HL-60 (cell line): Measurements from ENCODE around the gene SAMD14.

ENCODE experiments used
- DNase-seq, 2 experiments: peaks; one replicate each; pipeline ENCODE4 v3.0.0-alpha.2; 2010 to 2020; ENCODE audit warnings: low read depth in 1 of 2, low spot score in 1 of 2
- H3K27ac ChIP-seq: fragments of 250-450 bp; sonication (Bioruptor Pico); replicated peaks from 2 replicates; pipeline ENCODE4 v1.5.1; 2020; ENCODE audit warnings: mild to moderate bottlenecking, moderate library complexity
- H3K27me3 ChIP-seq: fragments of 250-450 bp; sonication (Bioruptor Pico); 2 replicates; pipeline ENCODE4 v1.5.1; 2021; ENCODE audit warnings: mild to moderate bottlenecking, moderate library complexity; ENCODE audit not compliant: insufficient read depth, poor library complexity, severe bottlenecking
- H3K4me3 ChIP-seq: replicated peaks from 2 replicates; pipeline ENCODE4 v1.5.1; 2011; ENCODE audit warnings: mild to moderate bottlenecking, control low read depth, low read length; ENCODE audit not compliant: insufficient read depth
- CTCF ChIP-seq: IDR thresholded peaks from one replicate; pipeline ENCODE4 v1.5.1; 2011; ENCODE audit warnings: low read length, control low read depth, inconsistent platforms; ENCODE audit not compliant: insufficient read depth
- GABPA ChIP-seq: IDR thresholded peaks from 2 replicates; pipeline ENCODE4 v1.6.1; 2012; ENCODE audit warnings: low read depth
- POLR2AphosphoS5 ChIP-seq: IDR thresholded peaks from 2 replicates; pipeline ENCODE4 v1.6.1; 2012; ENCODE audit warnings: low read depth
- SPI1 ChIP-seq: IDR thresholded peaks from 2 replicates; pipeline ENCODE4 v1.6.1; 2012; ENCODE audit warnings: low read depth, mild to moderate bottlenecking, borderline replicate concordance
- TF ChIP-seq, protein P1 (sequence below): IDR thresholded peaks from 2 replicates; pipeline ENCODE4 v1.6.1; 2012; ENCODE audit warnings: low read depth; ENCODE audit not compliant: insufficient replicate concordance

SAMD14 gene

GRCh38 chr17:50118828-50119218 lies 11.1 kb downstream of the SAMD14 start:
- H3K27me3 ChIP-seq, result peaks cover 57% of the 10 kb centered on the region
- H3K4me3 ChIP-seq, result no peak overlapping the region
- TF ChIP-seq POLR2AphosphoS5 (no peak), CTCF (no peak), SPI1 (no peak), GABPA (no peak)
- TF ChIP-seq, protein P1, sequence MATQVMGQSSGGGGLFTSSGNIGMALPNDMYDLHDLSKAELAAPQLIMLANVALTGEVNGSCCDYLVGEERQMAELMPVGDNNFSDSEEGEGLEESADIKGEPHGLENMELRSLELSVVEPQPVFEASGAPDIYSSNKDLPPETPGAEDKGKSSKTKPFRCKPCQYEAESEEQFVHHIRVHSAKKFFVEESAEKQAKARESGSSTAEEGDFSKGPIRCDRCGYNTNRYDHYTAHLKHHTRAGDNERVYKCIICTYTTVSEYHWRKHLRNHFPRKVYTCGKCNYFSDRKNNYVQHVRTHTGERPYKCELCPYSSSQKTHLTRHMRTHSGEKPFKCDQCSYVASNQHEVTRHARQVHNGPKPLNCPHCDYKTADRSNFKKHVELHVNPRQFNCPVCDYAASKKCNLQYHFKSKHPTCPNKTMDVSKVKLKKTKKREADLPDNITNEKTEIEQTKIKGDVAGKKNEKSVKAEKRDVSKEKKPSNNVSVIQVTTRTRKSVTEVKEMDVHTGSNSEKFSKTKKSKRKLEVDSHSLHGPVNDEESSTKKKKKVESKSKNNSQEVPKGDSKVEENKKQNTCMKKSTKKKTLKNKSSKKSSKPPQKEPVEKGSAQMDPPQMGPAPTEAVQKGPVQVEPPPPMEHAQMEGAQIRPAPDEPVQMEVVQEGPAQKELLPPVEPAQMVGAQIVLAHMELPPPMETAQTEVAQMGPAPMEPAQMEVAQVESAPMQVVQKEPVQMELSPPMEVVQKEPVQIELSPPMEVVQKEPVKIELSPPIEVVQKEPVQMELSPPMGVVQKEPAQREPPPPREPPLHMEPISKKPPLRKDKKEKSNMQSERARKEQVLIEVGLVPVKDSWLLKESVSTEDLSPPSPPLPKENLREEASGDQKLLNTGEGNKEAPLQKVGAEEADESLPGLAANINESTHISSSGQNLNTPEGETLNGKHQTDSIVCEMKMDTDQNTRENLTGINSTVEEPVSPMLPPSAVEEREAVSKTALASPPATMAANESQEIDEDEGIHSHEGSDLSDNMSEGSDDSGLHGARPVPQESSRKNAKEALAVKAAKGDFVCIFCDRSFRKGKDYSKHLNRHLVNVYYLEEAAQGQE, result no peak
- no peak for DNase-seq
- H3K27ac ChIP-seq, result no peak overlapping the region

GRCh38 chr17:50118076-50118827 lies 11.7 kb downstream of the SAMD14 start:
- DNase-seq, result no peak
- TF ChIP-seq, protein P1, result no peak
- no peak for TF ChIP-seq CTCF
- no peak for TF ChIP-seq SPI1
- no peak for TF ChIP-seq POLR2AphosphoS5
- TF ChIP-seq GABPA, result no peak
- Histone ChIP-seq H3K4me3 (no peak overlapping the region), H3K27ac (no peak overlapping the region), H3K27me3 (peaks cover 55% of the 10 kb centered on the region)

- TF ChIP-seq SPI1 (no peak), GABPA (no peak), POLR2AphosphoS5 (no peak), CTCF (no peak)
- TF ChIP-seq, protein P1, result no peak
- DNase-seq, result peak in 1 of 2 experiments; percentile 61
- H3K27me3 ChIP-seq, result peaks cover 46% of the 10 kb centered on the region
- no peak overlapping the region for H3K27ac ChIP-seq
- H3K4me3 ChIP-seq, result no peak overlapping the region
These were observed 12.5 kb downstream of the SAMD14 start for GRCh38 chr17:50117202-50118051.
